ENCODE data around the gene MRPL54.

Gene MRPL54

DNA sequence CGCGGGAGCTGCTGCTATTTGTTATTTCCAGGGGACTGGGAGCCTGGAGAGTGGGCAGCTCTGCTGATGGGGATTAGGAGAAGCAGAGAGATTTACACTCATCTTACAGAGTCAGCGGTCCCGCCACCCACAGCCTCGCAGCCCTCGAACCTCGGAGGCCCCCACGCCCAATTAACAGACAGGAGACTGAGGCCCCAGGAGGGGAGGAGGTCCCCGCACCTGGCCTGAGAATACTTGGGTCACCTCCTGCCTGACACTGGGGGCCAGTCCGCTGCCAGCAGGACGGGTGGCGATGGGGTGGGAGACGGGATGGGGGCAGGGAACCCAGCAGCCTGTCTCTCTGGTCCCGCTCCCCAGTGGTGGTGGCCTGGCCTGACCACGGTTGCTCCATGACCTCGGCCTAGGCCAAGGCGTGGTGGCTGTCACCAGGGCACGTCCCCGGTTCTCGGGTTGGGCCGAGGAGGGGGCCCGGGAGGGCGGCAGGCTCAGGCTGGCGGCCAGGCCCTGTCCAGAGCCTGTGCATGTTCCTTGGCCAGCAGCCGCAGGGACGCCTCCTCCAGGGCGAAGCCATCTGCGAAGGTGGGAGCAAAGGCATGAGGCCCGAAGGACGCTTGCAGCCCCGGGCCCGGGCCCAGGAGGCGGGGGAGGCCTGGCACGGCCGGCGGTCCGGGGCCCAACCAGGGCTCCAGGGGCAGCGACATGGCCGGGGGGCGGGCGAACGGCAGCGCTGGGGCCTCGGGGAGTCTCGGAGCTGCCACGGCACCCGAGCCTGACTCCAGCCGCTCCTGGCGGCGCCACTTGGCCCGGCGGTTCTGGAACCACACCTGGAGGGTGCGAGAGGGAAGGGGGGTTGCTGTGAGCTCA, 7.9 kb downstream of the MRPL54 start:
- DNase-seq, result no peak

DNA sequence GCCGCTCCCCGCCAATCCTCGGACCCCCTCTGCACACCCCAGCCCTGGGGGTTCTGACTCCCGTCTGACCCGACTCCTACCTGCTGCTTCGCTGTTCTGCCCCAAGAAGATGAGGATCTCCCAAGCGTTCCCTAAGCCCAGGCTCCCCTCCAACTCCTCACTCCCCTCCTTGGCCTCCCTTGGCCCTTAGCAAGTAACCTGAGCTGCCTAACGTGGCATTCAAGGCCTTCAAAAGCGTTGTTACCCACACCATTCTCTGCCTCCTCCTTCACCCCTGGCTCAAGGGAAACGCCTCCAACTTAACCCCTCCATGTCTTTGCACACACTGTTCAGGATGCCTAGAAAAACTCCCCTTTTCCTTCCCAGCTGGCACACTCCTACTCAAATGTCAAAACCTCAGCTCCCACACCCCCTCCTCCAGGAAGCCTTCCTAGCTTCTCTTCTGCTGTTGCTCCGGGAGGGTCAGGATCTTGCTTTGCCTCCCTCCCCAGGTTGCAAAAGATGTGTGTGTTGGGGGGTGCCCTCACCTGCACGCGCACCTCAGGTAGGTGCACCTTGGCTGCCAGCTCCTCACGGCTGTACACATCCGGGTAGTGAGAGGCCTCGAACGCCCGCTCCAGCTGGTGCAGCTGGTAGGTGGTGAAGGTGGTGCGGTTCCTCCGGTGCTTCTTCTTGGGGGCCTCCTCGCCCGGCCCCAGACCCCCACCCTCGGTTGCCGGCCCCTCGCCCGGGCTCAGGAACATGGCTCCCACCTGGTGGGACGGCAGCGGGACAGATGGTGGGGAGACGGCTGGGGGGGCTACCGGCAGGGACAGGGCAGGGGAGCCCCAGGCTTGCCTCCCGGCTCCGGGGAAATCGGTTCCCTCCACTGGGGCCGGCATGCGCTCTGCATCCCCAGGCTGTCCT, 8.8 kb downstream of the MRPL54 start:
- no peak for DNase-seq

DNA sequence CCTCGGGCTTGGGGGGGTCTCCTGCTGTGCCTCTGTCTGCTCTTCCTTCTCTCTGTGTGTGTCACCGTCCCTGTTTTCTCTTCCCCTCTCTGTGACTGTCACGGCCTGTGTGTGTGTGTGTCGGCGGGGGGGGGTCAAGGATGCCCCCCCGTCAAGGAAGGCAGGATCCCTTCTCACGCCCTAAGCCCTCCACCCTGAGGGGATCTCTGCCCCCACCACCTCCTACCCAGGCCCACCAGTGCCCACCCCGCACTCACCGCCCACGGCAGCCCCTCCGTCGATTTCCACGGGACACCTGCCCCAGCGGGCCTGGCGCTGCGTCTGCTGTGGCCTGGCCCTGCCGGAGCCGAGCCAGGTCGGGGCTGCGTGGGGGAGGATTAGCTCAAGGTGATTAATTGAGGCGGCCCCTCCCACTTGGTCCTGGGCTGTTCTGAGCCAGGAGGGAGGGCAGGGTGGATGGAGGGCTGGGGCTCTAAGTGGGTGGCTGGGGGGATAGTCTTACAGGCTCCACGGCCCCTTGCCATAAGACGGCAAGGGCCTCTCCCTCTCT, 9.5 kb downstream of the MRPL54 start, which contains the start of gene RAX2:
TSS of gene RAX2 (minus strand) at position 323 of the 550 bp plus-strand sequence. CDS start 486 bp downstream, outside the sequence.
- no peak for DNase-seq

DNA sequence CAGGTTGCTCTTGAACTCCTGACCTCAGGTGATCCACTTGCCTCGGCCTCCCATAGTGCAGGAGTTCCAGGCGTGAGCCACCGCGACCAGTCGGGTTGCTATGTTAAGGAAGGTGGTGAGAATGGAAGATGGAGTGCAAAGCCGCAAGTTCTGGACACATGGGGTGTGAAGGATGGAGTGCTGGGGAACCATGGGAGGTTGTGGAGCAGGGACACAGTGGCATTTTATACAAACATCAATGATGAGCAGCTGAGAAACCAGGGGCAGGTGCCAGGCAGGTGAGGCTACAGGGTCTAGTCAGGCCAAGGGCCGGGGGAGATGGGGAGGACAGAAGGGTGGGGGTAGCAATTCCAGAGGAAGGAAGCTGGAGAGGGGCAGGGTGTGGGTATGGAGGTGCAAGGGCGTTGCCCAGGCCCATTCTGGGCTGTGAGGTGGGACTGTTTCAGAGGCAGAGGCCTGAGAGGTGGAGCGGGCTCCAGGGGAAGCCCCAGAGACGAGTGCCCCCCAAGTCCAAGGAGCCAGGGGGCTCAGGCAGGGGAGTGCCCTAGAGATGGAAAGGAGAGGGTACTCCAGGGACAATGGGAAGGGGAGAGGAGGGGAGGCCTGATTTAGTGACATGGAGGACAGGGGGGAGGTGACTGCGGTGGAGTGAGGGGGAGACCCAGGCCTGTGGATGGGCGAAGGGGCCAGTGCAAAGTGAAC, 11.5 kb downstream of the MRPL54 start:
- no peak for DNase-seq

DNA sequence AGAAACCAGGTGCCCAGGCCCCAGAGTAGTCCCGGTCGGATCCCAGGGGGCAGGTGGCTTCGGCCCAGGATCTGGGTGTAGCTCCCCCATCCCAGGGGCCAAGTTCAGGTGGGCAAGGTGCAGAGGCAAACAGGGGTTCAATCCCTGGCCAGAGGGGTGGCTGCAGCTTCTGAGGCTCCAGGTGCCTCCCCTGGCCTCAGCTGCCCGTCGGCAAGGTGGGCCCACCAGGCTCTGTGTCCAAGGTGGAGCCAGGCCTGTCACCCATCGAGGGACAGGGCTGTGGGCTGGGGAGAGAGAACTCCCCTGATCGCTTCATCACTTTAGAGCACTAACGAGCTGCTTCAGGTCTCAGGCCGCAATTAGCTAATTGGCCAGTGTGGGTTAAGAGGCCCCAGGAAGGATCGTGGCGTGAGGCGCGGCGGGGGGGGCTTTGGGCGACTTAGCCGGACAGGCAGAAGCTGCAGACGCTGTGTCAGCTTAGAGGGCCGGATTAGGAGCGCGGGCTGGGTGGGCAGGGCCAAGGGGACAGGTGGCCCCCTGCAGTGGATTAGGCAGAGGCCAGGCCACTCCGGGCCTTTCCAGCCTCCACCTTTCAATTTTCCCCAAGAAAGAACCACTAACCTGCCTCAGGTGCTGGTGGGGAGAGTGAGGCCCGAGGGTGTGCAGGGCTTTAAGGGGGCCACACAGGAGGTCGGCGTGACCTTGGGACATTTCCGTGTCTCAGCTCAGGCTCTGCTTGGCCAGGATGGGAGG, 12.3 kb downstream of the MRPL54 start:
- no peak for DNase-seq

DNA sequence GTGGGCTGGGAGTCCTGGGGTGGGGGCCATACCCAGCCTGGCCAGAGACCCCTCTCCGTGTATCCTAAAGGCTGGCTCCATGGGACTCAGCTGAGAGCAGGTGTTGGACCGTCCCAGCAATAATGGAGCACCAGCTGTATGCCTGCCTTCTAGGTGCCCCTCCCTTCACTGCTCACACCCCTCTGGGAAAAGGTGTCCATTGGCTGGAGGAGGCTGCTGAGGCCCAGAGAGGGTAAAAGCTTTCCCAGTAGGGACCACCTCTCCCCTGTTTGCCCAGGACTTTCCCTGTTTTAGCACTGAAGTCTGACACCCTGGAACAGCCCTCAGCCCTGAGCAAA, 12.9 kb downstream of the MRPL54 start:
- no peak for DNase-seq

DNA sequence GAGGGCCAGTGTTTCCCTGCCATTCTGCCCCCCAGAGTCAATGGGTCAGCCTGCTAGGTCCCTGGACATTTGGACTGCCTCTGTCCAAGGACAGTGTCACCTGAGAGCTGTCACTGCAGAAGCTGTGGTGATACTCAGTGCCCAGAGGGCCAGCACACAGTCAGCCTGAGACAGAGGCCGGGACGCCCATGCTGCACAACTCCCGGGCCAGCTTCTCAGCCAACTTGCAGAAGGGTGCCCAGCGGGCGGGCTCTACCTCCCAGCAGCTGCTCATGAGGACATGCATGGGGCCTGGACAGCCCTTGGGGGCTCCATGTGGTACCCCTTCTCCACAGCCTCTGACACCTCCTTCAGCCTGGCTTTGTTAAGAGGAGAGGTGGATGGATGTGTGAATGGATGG, 13.3 kb downstream of the MRPL54 start:
- no peak for DNase-seq

DNA sequence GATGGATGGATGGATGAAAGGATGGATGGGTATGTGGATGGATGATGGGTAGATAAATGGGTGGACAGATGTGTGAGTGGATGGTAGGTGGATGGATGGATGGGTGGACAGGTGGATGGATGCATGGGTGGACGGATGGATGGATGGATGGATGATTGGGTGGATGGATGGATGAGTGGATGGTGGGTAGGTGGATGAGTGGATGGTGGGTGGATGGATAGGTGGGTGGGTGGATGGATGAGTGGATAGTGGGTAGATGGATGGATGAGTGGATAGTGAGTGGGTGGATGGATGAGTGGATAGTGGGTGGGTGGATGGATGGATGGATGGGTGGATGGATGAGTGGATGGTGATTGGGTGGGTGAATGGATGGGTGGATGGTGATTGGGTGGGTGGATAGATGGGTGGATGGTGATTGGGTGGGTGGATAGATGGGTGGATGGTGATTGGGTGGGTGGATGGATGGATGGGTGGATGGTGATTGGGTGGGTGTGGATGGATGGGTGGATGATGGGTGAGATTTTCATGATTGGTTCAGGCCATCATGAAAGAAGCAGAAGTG, 14.1 kb downstream of the MRPL54 start:
- no peak for DNase-seq

DNA sequence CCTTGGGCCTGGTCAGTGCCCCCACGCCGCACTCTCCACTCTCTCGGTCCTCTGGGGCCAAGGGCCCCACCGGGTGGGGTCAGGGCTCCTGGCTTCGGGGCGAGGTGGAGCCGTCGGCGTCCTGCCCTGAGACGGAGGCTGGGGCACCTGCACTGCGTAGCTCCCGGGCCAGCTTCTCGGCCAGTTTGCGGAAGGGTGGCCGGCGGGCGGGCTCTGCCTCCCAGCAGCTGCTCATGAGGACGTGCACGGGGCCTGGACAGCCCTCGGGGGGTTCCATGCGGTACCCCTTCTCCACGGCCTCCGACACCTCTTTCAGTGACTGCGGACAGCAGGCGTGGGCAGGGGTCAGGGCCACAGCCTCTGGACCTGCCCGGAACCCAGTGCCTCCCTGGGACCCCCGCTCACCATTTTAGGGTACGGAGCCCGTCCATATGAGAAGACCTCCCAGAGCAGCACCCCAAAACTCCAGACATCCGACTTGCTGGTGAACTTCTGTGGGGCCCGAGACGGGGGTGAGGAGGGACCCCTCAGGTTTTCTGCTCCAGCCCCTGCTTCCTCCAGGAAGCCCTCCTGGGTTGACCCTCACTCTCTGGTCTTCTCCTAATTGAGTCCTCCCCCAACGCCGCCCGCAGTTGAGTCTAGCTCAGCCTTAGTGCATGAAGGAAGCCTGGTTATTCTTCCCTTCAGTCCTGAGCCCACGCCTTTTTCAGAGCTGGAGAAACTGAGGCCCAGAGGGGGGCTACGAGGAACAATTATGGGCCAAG, 15.8 kb downstream of the MRPL54 start:
- no peak for DNase-seq

DNA sequence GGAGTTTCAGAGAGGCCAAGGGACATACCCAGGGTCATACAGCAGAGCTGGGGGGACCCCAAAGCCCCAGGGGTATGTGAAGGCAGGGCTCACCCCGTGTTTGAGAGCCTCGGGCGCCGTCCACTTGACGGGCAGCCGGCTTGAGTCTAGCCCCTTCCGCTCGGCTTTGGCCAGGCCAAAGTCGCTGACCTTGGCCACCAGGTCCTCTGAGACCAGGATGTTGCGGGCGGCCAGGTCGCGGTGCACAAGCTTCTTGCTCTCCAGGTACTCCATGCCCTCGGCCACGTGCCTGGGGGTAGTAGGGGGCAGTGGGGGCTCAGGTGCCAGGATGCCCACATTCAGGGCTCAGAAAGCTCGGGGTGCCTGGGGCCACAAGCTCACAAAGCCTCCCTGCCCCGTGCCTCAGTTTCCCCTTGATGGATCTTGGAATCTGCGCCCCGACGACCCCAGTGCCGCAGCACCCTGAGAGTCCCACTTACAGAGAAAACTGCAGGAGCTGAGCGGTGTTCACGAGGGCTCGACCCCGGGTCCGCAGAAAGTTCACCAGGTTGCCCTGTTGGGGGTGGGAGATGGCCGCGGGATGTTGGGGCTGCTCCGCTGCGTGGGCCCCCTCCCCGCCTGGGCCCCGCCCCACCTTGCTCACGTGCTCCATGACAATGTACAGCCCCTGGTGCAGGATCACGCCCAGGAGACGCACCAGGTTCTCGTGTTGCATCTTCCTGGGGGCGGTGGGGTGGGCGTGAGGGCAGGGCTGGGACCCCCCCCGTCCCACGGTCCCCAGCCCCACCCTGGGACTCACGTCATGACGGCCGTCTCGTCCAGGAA, 16.6 kb downstream of the MRPL54 start:
- DNase-seq, result no peak

DNA sequence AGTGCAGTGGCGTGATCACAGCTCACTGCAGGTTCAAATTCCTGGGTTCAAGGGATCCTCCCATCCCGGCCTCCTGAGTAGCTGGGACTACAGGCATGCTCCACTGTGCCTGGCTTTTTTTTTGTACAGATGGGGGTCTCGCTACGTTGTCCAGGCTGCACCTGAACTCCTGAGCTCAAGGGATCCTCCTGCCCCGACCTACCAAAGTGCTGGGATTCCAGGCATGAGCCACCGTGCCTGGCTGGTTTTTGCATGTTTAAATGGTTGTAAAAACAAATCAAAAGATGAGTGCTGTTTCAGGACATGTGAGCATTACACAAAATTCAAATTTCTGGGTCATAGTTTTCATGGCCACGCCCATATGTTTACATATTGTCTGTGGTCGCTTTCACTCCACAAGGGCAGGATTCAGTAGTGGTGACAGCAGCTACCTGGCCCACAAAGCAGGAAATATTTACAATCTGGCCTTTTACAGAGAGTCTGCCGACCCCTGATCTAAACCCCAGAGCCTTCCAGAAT, 18.4 kb downstream of the MRPL54 start:
- DNase-seq, result no peak

DNA sequence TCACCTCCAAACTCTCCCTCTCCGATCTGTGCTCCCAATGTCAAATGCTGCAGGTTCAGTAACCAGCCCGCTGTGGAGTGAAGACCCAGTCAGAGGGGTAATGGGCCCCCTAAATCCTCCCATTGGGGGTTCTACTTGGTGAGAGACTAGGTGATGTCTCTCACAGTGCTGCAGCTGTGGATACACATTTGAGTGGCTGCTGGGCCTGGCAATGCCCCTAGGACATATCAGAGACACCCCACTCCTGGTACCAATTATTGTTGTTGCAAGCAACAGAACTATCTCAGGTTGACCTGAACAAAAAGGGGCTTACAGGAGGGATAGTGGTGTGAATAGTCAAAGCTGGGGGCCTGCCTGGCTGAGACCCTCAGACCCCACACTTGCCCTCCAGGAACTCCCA, 19.1 kb downstream of the MRPL54 start:
- no peak for DNase-seq

DNA sequence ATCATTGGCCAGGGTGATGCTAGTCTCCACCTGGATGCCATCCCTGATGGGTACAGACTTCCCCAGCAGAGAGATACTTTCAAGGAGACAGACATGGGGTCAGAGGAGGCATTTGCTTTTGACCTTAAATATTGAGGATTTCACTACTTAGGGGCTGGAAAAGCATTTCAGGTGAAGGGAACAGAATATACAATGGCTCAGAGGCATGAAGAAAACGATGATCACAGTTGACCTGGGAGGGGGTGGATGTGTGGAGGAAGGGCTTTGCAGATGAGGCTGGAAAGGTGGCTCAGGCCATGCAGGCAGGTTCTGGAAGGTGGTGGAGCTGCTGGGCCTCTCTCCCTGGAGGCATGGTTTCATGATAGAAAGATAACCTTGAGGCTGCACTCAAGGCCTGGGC, 19.8 kb downstream of the MRPL54 start:
- no peak for DNase-seq

DNA sequence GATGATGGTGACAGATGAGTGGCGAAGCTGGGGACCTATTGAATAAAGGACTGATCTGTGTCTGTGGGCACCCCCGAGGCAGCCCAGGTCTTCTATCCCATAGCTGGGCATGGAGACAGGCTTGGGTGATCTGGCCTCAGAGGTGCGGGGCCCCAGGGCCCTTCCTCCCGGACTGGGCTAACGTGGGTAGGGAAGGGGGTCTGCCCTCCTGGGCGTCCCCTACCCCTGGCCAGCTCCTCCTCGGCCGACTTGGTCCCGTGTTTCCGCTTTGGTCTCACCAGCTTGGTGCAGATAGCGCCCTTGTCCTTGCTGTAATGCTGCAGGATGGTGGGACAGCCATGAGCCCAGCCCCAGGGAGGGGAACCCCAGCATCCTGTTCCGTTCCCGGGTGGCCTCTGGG, 20.4 kb downstream of the MRPL54 start:
- DNase-seq, result no peak

DNA sequence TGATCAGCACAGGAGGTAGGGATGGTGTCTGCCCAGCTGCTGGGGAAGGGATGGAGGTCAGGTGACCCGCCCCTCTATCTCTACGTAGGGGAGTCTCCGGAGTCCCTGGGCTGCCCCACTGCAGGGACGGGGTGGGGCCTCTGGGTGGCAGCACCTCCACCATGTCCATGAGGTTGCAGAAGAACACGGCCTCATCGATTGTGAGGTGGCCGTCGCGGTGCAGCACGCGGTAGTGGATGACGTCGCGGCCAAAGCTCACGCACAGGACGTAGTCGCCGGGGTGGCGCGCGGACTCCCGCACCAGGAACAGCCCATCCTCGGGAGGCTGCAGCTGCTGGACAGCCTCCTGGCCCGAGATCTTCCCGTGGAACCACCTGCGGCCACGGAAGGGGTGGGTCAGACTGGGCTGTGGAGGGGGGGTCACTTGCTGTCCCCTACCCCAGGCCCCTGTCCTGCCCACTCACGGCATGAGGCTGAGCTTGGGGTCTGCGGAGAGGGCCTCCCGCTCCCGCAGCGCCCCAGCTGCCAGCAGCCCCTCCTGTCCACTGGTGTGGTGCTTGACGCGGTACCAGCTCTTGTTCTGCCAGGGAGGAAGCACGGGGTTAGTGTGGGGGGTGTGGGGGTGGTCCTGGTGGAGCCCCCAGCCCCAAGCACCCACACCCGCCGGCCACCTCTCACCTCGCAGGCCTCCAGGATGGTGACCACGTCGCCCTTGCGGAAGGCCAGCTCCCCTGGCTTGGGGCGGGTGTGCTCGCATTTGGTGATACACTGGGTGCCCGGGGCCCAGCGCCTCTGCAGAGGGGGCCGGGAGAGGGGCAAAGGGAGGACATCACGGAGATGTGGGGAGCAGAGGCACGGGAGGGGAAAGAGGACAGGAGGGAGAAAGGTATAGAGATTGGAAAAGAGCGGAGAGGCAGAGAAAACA, 21.4 kb downstream of the MRPL54 start:
- DNase-seq, result no peak

DNA sequence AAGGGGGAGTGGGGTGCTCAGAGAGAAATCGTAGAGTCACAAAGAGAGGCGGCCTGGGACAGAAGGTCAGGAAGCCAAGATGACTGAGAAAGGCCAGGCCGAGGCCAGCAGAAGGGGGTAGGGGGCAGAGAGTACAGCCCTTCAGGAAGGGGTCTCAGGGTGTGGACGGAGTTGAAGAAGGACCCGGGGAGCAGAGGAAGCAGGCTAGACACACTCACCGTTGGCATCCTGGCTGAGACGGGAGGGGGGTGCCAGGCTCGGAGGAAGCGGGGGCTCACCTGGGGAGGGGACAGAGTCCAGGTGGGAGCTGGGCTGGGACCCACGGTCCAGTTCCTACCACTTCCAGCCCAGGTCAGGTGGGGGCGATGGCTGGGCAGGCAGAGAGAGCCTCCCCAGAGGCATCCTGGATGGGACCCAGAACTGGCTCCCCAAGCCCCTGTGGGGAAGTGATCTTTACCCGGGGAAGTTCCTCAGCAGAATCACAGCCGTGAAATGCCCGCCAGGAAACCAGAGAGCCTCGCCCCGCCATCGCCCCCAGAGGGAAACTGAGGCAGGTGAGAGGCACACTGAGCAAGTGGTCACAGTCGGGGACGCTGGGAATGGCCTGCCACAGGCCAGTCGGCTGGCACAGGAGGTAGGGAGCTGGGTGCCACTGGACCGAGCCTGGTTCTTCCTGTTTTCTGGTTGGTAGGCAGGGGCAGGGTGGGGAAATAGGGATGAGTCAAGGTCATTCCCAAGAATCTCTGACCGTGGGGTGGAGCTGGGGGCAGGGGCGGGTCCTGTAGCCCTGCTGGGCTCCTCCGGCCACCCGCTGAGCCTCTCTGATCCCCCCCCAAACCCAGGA, 22.3 kb downstream of the MRPL54 start:
- no peak for DNase-seq

DNA sequence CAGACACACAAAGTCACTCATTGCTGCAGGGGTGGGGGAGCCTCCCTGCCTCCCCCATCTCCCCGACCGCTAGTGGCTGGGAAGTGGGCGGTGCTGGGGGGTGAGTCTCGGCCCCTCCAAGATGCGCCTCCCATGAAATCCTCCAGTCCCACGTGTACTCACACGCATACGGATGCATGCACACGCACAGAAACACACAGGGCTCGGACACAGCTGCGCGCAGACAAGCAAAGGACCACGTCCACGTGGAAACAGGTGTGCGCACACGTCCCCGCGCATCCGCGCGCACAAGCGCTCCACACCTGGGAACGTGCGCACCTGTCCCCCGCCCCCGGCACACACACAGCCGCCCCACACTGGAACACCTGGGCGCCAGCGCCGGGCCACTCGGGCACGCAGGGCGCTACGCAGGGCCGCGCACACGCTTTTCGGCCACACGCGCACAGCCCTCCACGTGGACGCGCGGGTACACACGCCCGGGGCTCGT, 23.0 kb downstream of the MRPL54 start:
- DNase-seq, result no peak
